Endothelial cell of umbilical vein (primary cell): ENCODE data around the gene TPRA1. TPM values are rescaled to one million over a fixed set of nuclear protein-coding genes. Genes with fewer than 3 reads are reported as not detected.

Experiments used
- BruUV-seq: library from RNA; stranded (reverse); fragments of 400-500 nt; replicated peaks from 2 replicates; lab custom pipeline; 2021; lab: Mats Ljungman, UMichigan
- CTCF ChIA-PET: fragments of 300-600, 350-600 bp; sonication (Branson Sonifier 250); formaldehyde crosslinking; loops from one replicate; lab custom pipeline; 2021; ENCODE audit warnings: antibody characterized with exemption, inconsistent platforms; lab: Charles Lee
- POLR2A ChIA-PET: fragments of 300-600, 350-600 bp; sonication (Branson Sonifier 250); formaldehyde crosslinking; loops from one replicate; lab custom pipeline; 2021; ENCODE audit warnings: antibody characterized with exemption, inconsistent platforms; lab: Charles Lee
- DNase-seq: peaks from one replicate; pipeline ENCODE4 v3.0.0-alpha.2; 2011; ENCODE audit warnings: low read depth, low spot score
- FAIRE-seq: peaks from 2 replicates; lab custom pipeline; 2011; peaks lifted over from hg19 to GRCh38; lab: Jason Lieb, UNC
- H2AFZ ChIP-seq: 2 replicates; pipeline ENCODE4 v1.6.0; 2012; ENCODE audit warnings: low read depth, low read length, control low read depth, inconsistent platforms
- H3K27ac ChIP-seq: 2 replicates; pipeline ENCODE4 v1.5.1; 2011; ENCODE audit warnings: low read depth, mild to moderate bottlenecking, control low read depth, low read length, moderate library complexity; ENCODE audit not compliant: insufficient read depth
- H3K27me3 ChIP-seq, 2 experiments: 2 replicates each; pipeline versions ENCODE4 v1.6.0 to v1.6.1; 2011; ENCODE audit warnings: low read length in 2 of 2, mixed read lengths in 1 of 2; ENCODE audit not compliant: control insufficient read depth in 2 of 2, insufficient read depth in 2 of 2
- H3K36me3 ChIP-seq, 2 experiments: 2 replicates in 1 of 2; 3 replicates in 1 of 2; pipeline ENCODE4 v1.5.1; 2011; ENCODE audit warnings: low read length in 2 of 2, mild to moderate bottlenecking in 1 of 2, moderate library complexity in 1 of 2; ENCODE audit not compliant: control insufficient read depth in 2 of 2, insufficient read depth in 2 of 2; ENCODE audit errors: extremely low read depth in 1 of 2
- H3K4me1 ChIP-seq: 3 replicates; pipeline ENCODE4 v1.5.1; 2011; ENCODE audit warnings: mild to moderate bottlenecking, low read length; ENCODE audit not compliant: control insufficient read depth, insufficient read depth; ENCODE audit errors: extremely low read depth
- H3K4me2 ChIP-seq: 2 replicates; pipeline ENCODE4 v1.6.1; 2011; ENCODE audit warnings: low read length, control low read depth, mixed read lengths; ENCODE audit not compliant: insufficient read depth
- H3K4me3 ChIP-seq, 3 experiments: fragments of 200-600 bp in 1 of 3; sonication (generic), shearing (Covaris generic) in 1 of 3; replicated peaks in 1 of 3; 2 replicates each; pipeline ENCODE4 v1.5.1; 2011 to 2016; ENCODE audit warnings: control low read depth in 3 of 3, low read length in 3 of 3, mild to moderate bottlenecking in 2 of 3, inconsistent platforms in 1 of 3, low read depth in 1 of 3, moderate library complexity in 1 of 3; ENCODE audit not compliant: insufficient read depth in 1 of 3
- H3K79me2 ChIP-seq: 2 replicates; pipeline ENCODE4 v1.6.0; 2012; ENCODE audit warnings: low read length, inconsistent platforms; ENCODE audit not compliant: control insufficient read depth, insufficient read depth
- H3K9ac ChIP-seq: replicated peaks from 2 replicates; pipeline ENCODE3; 2011; ENCODE audit warnings: low read length, control low read depth; ENCODE audit not compliant: insufficient read depth; ENCODE audit errors: extremely low read depth
- H3K9me1 ChIP-seq: replicated peaks from 3 replicates; pipeline ENCODE4 v1.6.0; 2011; ENCODE audit warnings: mild to moderate bottlenecking, low read length; ENCODE audit not compliant: control insufficient read depth, insufficient read depth; ENCODE audit errors: extremely low read depth
- H3K9me3 ChIP-seq: replicated peaks from 2 replicates; pipeline ENCODE4 v1.5.1; 2012; ENCODE audit warnings: low read length, inconsistent platforms; ENCODE audit not compliant: control insufficient read depth, insufficient read depth
- H4K20me1 ChIP-seq: replicated peaks from 2 replicates; pipeline ENCODE3; 2011; ENCODE audit warnings: mild to moderate bottlenecking, low read length; ENCODE audit not compliant: control insufficient read depth, insufficient read depth; ENCODE audit errors: extremely low read depth
- EZH2 ChIP-seq: IDR thresholded peaks from 2 replicates; pipeline ENCODE4 v1.6.1; 2012; ENCODE audit warnings: borderline replicate concordance, low read depth, mild to moderate bottlenecking, moderate library complexity, low read length, inconsistent platforms; ENCODE audit not compliant: severe bottlenecking
- FOS ChIP-seq: IDR thresholded peaks from 2 replicates; pipeline ENCODE4 v1.6.1; 2011; ENCODE audit warnings: mild to moderate bottlenecking, low read length, moderate library complexity, borderline replicate concordance; ENCODE audit not compliant: insufficient read depth
- GATA2 ChIP-seq: IDR thresholded peaks from 2 replicates; pipeline ENCODE4 v1.7.0; 2011; ENCODE audit warnings: low read depth, mild to moderate bottlenecking, moderate library complexity, mixed read lengths, low read length; ENCODE audit not compliant: insufficient read length, insufficient read depth
- JUN ChIP-seq: IDR thresholded peaks from 2 replicates; pipeline ENCODE4 v1.6.1; 2011; ENCODE audit warnings: borderline replicate concordance, low read depth; ENCODE audit not compliant: insufficient read length, insufficient read depth
- MAX ChIP-seq: IDR thresholded peaks from 2 replicates; pipeline ENCODE4 v1.6.1; 2011; ENCODE audit not compliant: insufficient read depth, insufficient read length
- MYC ChIP-seq: IDR thresholded peaks from one replicate; pipeline ENCODE4 v1.6.1; 2011; ENCODE audit warnings: mild to moderate bottlenecking, low read depth, low read length
- POLR2A ChIP-seq: IDR thresholded peaks from 2 replicates; pipeline ENCODE4 v1.6.1; 2012; ENCODE audit warnings: low read depth, mild to moderate bottlenecking, control low read depth, low read length
- POLR2AphosphoS5 ChIP-seq: IDR thresholded peaks from 2 replicates; pipeline ENCODE4 v1.6.1; 2012; ENCODE audit warnings: low read depth, mild to moderate bottlenecking, control low read depth, low read length, moderate library complexity; ENCODE audit not compliant: insufficient read depth
- dilution Hi-C: fragments of 300-500 bp; cut with MboI; formaldehyde crosslinking; loops from one replicate; pipeline ENCODE4 v1.15.0; 2019; ENCODE audit warnings: low sequenced_read_pairs; ENCODE audit not compliant: extremely low pct_ligation_motif_present
- intact Hi-C: fragments of 100-400 bp; cut with micrococcal nuclease; formaldehyde crosslinking; loops from one replicate; pipeline ENCODE4 v1.10.0; 2022
- polyA plus RNA-seq, 4 experiments: library from polyadenylated mRNA; depleted of rRNA in 3 of 4; stranded (reverse) in 3 of 4; unstranded in 1 of 4; fragments of >200 nt; gene quantifications; 2 replicates each; pipeline versions ENCODE4 v1.2.1 to v1.2.3, GENCODE V29; 2011 to 2012; ENCODE audit warnings: missing spikeins in 1 of 4
- total RNA-seq: library from RNA; stranded (reverse); gene quantifications from 2 replicates; pipeline ENCODE4 v1.2.3, GENCODE V29; 2021
- TF ChIP-seq, protein P1 (sequence below), 2 donors: IDR thresholded peaks; 1 replicate in 1 of 2; 2 replicates in 1 of 2; pipeline ENCODE4 v1.5.1; 2011; ENCODE audit warnings: low read length in 2 of 2, mild to moderate bottlenecking in 2 of 2, moderate library complexity in 2 of 2, control low read depth in 1 of 2, inconsistent platforms in 1 of 2, low read depth in 1 of 2; ENCODE audit not compliant: insufficient read depth in 1 of 2; ENCODE audit errors: extremely low read depth in 1 of 2

TPRA1 gene
- total and polyA plus RNA-seq, 2 donors (not counting 3 experiments of a cell fraction or from before 2014, with no cell fraction given): 34.3 to 58.0 TPM

- intact Hi-C loops: no loop called here
- H3K36me3 ChIP-seq: no peaks in the 10 kb centered on the region
- TF ChIP-seq EZH2: no peak
- TF ChIP-seq GATA2: no peak
- TF ChIP-seq MAX: no peak
- TF ChIP-seq, protein P1, sequence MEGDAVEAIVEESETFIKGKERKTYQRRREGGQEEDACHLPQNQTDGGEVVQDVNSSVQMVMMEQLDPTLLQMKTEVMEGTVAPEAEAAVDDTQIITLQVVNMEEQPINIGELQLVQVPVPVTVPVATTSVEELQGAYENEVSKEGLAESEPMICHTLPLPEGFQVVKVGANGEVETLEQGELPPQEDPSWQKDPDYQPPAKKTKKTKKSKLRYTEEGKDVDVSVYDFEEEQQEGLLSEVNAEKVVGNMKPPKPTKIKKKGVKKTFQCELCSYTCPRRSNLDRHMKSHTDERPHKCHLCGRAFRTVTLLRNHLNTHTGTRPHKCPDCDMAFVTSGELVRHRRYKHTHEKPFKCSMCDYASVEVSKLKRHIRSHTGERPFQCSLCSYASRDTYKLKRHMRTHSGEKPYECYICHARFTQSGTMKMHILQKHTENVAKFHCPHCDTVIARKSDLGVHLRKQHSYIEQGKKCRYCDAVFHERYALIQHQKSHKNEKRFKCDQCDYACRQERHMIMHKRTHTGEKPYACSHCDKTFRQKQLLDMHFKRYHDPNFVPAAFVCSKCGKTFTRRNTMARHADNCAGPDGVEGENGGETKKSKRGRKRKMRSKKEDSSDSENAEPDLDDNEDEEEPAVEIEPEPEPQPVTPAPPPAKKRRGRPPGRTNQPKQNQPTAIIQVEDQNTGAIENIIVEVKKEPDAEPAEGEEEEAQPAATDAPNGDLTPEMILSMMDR (IDR thresholded peaks at IDR 0.05; ENCODE audit: extremely low read depth in 1 of 2, insufficient read depth in 1 of 2, low read depth in 1 of 2, low read length in 2 of 2): no peak
- TF ChIP-seq JUN: no peak
- TF ChIP-seq POLR2AphosphoS5: no peak
- TF ChIP-seq MYC: no peak
- no peak for TF ChIP-seq POLR2A
- no peak for TF ChIP-seq FOS
- BruUV-seq: no TSS peak
- H3K4me2 ChIP-seq: peak within 1 kb of the TSS; percentile 24
- H3K27me3 ChIP-seq: peaks cover 32 to 35% of the 10 kb centered on the region in 2 experiments
- peak within 1 kb of the TSS; percentile 43 for H2AFZ ChIP-seq
- no peak for FAIRE-seq
- H3K9me3 ChIP-seq: no peaks in the 10 kb centered on the region
- POLR2A ChIA-PET: no interaction called here
- H3K27ac ChIP-seq: no peak within 1 kb of the TSS
- DNase-seq: peak; percentile 47
- H3K9me1 ChIP-seq: no peaks in the 10 kb centered on the region
- peak within 1 kb of the TSS in 2 of 3 experiments; percentile 13 to 38 for H3K4me3 ChIP-seq
- CTCF ChIA-PET: interaction anchor here (0.6 to 1.0 kb wide), 2 partner anchors 54 to 194 kb away, joined by 3 to 6 read pairs; no protein-coding TSS in a partner anchor
- H3K79me2 ChIP-seq: no peaks in the 10 kb centered on the region
- dilution Hi-C loops: no loop called here
- no peaks in the 10 kb centered on the region for H4K20me1 ChIP-seq
- peaks cover 6% of the 10 kb centered on the region for H3K4me1 ChIP-seq
- H3K9ac ChIP-seq: peak within 1 kb of the TSS; percentile 7
These were observed 38.4 kb upstream of the TPRA1 start, which contains the start of gene PODXL2 for GRCh38 chr3:127628788-127629466. TSS of gene PODXL2 (plus strand) at chr3:127629185. CDS start at chr3:127629220, 35 bp downstream.
